ENCODE results near the gene ZNF385A. TPM values are rescaled to one million over a fixed set of nuclear protein-coding genes. Genes with fewer than 3 reads are reported as not detected.

Gene ZNF385A
- total and polyA plus RNA-seq, 9 of the 15 experiments (the other 6 are each of a cell fraction or from before 2014, with no cell fraction given), result 1.0 to 111 (median 7.7) TPM

GRCh38 chr12:54421175-54421878 is 36.8 kb upstream of the ZNF385A start (continued):
- TF ChIP-seq, protein P1, sequence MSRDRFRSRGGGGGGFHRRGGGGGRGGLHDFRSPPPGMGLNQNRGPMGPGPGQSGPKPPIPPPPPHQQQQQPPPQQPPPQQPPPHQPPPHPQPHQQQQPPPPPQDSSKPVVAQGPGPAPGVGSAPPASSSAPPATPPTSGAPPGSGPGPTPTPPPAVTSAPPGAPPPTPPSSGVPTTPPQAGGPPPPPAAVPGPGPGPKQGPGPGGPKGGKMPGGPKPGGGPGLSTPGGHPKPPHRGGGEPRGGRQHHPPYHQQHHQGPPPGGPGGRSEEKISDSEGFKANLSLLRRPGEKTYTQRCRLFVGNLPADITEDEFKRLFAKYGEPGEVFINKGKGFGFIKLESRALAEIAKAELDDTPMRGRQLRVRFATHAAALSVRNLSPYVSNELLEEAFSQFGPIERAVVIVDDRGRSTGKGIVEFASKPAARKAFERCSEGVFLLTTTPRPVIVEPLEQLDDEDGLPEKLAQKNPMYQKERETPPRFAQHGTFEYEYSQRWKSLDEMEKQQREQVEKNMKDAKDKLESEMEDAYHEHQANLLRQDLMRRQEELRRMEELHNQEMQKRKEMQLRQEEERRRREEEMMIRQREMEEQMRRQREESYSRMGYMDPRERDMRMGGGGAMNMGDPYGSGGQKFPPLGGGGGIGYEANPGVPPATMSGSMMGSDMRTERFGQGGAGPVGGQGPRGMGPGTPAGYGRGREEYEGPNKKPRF (IDR thresholded peaks at IDR 0.05; ENCODE audit: low read depth, low read length), result no peak
- TF ChIP-seq SRF (CRISPR knock-in tag; IDR thresholded peaks at IDR 0.05), result peak in 1 of 2 experiments; percentile 54; a peak in 1 of 4 replicates
- no peak for TF ChIP-seq ZNF3 (CRISPR knock-in tag; IDR thresholded peaks at IDR 0.05)
- TF ChIP-seq CREM (IDR thresholded peaks at IDR 0.05; ENCODE audit: low read depth), result no peak
- no peak for TF ChIP-seq NRF1 (conservative IDR thresholded peaks at IDR 0.05 in 1 of 2, IDR thresholded peaks at IDR 0.05 in 1 of 2)
- TF ChIP-seq, protein P2, sequence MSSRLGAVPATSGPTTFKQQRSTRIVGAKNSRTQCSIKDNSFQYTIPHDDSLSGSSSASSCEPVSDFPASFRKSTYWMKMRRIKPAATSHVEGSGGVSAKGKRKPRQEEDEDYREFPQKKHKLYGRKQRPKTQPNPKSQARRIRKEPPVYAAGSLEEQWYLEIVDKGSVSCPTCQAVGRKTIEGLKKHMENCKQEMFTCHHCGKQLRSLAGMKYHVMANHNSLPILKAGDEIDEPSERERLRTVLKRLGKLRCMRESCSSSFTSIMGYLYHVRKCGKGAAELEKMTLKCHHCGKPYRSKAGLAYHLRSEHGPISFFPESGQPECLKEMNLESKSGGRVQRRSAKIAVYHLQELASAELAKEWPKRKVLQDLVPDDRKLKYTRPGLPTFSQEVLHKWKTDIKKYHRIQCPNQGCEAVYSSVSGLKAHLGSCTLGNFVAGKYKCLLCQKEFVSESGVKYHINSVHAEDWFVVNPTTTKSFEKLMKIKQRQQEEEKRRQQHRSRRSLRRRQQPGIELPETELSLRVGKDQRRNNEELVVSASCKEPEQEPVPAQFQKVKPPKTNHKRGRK (tag; IDR thresholded peaks at IDR 0.05), result no peak
- TF ChIP-seq POLR3A (IDR thresholded peaks at IDR 0.05; ENCODE audit: borderline replicate concordance, extremely low read depth, insufficient read depth, insufficient read length), result no peak
- no peak for TF ChIP-seq SIX5 (IDR thresholded peaks at IDR 0.05; ENCODE audit: borderline replicate concordance in 1 of 2, insufficient read depth in 1 of 2, low read depth in 1 of 2, low read length in 2 of 2)
- TF ChIP-seq, protein P3, sequence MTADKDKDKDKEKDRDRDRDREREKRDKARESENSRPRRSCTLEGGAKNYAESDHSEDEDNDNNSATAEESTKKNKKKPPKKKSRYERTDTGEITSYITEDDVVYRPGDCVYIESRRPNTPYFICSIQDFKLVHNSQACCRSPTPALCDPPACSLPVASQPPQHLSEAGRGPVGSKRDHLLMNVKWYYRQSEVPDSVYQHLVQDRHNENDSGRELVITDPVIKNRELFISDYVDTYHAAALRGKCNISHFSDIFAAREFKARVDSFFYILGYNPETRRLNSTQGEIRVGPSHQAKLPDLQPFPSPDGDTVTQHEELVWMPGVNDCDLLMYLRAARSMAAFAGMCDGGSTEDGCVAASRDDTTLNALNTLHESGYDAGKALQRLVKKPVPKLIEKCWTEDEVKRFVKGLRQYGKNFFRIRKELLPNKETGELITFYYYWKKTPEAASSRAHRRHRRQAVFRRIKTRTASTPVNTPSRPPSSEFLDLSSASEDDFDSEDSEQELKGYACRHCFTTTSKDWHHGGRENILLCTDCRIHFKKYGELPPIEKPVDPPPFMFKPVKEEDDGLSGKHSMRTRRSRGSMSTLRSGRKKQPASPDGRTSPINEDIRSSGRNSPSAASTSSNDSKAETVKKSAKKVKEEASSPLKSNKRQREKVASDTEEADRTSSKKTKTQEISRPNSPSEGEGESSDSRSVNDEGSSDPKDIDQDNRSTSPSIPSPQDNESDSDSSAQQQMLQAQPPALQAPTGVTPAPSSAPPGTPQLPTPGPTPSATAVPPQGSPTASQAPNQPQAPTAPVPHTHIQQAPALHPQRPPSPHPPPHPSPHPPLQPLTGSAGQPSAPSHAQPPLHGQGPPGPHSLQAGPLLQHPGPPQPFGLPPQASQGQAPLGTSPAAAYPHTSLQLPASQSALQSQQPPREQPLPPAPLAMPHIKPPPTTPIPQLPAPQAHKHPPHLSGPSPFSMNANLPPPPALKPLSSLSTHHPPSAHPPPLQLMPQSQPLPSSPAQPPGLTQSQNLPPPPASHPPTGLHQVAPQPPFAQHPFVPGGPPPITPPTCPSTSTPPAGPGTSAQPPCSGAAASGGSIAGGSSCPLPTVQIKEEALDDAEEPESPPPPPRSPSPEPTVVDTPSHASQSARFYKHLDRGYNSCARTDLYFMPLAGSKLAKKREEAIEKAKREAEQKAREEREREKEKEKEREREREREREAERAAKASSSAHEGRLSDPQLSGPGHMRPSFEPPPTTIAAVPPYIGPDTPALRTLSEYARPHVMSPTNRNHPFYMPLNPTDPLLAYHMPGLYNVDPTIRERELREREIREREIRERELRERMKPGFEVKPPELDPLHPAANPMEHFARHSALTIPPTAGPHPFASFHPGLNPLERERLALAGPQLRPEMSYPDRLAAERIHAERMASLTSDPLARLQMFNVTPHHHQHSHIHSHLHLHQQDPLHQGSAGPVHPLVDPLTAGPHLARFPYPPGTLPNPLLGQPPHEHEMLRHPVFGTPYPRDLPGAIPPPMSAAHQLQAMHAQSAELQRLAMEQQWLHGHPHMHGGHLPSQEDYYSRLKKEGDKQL (CRISPR knock-in tag; IDR thresholded peaks at IDR 0.05; ENCODE audit: borderline replicate concordance), result no peak
